ENCODE measurements around the gene B3GALT2.
"Not testable (repeated sequence)": the region's sequence is repeated elsewhere in the genome, so short reads cannot be mapped to it uniquely, and the experiment has no call there.

The B3GALT2 gene, protein sequence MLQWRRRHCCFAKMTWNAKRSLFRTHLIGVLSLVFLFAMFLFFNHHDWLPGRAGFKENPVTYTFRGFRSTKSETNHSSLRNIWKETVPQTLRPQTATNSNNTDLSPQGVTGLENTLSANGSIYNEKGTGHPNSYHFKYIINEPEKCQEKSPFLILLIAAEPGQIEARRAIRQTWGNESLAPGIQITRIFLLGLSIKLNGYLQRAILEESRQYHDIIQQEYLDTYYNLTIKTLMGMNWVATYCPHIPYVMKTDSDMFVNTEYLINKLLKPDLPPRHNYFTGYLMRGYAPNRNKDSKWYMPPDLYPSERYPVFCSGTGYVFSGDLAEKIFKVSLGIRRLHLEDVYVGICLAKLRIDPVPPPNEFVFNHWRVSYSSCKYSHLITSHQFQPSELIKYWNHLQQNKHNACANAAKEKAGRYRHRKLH

DNA sequence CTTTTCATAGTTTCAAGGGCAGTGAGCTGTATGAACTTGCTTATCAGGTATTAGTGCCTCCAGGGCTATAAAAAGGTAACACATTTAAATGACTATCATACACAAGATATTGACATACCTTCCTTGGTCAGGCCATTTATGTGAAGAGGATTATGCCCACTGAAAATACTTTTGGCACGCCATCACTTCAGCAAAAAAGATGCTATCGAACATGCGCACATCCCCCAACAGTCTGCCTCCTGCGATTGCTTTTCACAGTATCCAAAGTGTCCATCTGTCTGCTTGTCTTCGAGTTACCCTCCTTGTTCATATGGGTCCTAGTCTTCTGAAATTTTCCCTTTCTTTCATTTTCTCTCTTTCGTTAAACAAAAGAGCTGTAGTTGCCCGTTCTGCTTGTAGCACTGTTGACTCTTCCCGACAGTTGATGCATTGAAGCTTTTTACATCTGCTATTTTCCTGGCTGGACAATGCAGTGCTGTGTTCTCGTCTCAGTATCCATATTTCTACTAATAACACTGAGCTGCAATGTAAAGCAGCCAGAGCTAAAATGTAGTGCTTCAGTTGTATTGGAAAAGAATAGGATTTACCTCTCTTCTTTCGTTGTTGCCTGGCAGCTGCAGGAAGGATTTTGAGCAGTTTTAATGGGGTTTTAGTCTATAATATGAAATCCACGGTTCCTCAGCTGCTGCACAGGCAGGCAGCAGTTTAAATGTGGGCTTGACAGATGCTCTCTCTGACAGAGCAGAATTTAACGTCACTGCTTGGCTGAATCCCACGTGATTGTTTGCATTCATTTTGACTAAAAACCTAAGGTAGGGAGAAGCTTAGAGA, at the start of gene B3GALT2:
TSS of gene B3GALT2 (minus strand) at position 713 of the 831 bp plus-strand sequence. CDS start 5,051 bp downstream, outside the sequence.
- DNase-seq: peak; percentile 67

DNA sequence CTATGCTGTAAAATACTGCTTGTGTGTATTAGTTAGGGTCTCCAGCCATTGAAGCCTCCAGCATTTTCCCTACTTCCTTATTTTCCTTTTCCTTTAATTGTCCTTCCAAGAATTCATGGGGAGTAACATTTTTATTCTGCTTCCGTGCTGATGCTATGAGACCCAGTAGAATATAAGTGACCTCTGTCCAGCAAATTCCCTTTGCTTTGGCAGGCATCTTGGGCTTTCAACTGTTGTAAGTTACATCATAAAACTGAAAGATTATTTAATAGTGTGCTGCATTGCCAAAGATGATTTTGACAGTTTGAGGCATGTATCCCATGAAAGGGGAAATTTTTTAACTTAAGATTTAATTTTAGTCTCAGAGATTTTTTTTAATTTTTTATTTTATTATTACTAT, 48.1 kb upstream of the B3GALT2 start:
- no peak for DNase-seq

DNA sequence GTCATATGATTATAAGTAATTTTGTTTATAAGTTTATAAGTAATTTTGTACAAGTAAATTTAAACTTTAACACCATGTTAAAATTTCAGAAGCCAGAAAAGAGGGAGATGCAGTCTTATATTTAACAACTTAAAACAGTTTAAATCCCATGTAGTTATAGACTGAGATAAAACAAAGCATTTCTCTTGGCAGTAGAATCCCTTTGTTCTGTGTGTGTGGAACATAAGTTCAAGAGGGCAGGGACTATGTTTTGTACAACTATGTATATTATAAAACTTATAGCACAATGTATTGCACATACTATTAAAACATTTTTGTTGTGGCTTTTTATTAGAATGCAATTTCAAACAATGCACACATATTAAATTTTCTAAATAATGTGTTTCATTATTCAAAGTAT, 44.7 kb upstream of the B3GALT2 start:
- DNase-seq: not testable (repeated sequence)

DNA sequence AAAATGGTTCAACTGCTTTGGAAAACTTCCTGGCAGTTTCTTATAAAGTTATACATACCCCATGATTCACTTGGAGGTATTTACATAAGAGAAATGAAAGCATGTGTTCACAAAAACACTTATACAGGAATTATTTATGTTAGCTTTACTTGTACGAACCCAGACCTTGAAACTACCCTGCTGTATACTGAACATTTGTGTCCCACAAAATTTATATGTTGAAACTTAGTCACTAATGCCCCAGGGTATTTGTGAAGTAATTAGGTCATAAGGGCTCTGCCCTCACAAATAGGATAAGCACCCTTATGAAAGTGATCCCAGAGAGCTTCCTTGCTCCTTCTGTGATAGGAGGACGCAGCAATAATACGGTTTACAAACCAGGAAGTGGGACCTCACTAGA, 42.7 kb upstream of the B3GALT2 start:
- no peak for DNase-seq

DNA sequence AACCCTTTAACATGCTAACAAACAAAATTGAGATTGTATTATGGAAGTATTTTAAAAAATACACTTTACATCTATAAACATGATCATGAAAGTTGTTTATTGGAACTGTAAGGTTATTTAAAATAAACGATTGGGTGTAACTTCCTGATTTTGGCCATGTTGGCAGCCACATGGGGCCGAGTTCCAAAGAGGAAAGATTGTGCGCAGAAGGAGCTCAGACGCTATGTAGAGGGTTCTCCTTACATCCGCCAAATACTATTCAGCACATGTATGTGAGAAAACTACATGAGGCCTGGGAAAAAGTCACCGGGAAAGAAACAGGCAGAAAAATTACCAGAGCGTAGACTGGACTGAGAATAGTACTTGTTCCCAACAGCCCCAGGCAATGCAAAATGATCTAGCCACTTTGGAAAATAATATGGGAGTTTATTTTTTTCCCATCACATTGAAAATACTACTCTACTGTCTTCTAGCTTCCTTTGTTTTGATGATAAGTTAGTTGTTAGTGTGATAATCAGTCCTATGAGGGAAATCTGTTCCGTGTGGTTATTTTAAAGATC, 35.7 kb upstream of the B3GALT2 start:
- no peak for DNase-seq

DNA sequence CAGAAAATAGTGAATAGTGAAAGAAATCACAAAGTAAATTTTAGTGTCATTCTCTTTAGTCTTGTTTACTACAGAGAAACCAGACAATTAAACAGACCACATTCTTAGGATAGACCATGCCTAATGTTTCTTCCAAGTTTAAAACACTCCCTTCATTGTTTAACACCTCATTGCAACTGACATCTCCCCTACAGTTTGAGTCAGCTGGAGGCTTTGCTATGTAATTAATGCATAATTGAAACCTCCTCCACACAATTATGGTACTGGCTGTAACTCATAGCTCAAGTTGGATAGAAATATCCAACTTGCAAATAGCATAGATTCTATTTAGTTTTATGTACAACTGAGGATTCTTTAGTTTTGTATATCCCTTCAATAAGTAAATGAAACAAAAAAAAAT, 35.2 kb upstream of the B3GALT2 start:
- DNase-seq: no peak

DNA sequence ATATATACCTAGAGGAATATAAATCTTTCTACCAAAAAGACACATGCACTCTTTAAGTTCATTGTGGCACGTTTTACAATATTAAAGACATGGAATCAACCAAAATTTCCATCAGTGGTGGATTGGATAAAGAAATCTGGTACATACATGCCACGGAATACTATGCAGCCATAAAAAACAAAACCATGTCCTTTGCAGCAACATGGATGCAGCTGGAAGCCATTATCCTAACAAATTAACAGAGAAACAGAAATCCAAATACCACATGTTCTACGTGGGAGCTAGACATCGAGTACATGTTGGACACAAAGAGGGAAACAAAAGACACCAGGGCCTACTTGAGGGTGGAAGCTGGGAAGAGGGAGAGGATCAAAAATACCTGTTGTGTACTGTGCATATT, 33.0 kb upstream of the B3GALT2 start:
- no peak for DNase-seq

DNA sequence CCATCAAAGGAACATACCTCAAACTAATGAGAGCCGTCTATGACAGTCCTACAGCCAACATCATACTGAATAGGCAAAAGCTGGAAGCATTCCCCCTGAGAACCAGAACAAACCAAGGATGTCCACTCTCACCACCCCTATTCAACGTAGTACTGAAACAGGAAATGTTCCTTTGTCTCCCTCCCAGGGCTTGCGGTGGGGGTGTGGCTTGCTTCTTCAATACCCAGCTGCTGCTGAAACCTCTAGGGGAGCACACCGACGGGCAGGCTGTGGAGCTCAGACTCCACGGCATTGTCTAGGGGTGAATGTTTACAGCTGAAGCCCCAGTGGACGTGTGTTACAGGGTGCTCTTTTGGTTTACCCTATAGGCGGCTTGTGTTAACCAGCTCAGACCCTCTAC, 30.5 kb upstream of the B3GALT2 start:
- no peak for DNase-seq

DNA sequence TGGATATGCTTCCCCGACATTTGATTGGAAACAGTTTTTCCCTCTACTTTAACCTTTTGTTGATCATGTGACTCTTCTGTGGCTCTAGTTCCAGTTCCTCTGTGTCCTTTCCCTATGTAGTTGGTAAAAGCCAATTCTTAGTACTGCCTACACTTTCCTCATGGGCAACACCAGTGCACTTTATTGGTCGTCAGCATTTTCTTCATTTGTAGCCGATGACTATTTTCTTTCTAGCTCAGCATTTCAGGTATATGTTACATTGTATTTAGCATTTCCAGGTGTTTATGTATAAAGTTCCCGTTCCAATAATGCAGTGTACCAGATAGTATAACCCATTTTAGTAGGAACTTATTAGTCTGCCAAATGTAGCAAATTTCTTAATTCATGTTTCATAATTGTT, 27.6 kb upstream of the B3GALT2 start:
- DNase-seq: no peak

DNA sequence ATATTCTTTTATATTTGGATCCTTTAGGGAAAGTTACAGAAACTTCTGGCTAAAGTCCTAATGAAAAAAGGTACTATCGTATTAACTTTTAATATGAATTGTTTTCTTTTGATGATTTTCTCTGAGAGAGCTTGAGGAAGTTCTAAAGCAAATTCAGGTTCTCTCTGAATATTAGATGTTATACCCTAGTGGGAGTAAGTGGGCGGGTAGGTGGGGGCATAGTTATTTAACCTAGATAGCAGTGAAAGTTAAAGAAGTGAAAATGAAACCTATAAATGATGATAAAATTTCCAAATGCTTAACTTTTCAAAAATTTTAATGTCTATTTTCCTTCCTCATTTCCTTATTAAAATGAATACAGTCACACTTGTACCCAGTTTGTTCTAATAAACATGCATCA, 26.2 kb upstream of the B3GALT2 start:
- no peak for DNase-seq

DNA sequence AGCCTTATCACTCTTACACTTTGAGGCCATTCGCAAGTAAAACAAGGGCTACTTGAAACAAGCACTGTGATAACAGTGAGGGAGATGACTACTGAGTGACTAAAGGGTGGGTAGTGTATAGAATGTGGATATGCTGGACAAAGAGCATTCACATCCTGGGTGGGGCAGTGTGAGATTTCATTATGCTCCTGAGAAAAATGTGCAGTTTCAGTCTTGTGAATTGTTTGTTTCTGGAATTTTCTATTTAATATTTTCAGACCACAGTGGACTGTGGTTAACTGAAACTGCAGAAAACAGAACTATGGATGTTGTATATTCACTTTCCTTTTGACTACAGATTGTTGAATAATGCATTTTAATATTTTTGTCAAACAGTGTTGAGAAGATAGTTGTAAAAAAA, 25.1 kb upstream of the B3GALT2 start:
- DNase-seq: no peak

DNA sequence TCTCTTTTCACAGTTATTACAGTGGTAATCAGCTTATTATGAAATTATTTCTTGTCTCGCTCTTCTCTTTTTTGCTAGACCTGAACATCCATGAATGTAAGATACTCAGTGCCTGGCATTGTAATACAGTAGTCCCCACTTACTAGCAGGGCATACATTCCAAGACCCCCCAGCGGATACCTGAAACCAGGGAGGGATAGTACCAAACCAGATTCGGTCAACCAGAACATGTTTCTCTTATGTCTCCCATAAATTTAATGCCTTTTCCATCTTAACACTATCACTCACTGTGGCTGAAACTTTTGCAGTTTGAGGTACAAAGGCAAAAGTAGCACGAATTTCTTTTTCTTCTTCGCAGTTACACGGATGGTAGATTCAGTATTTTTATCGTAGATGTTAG, 24.6 kb upstream of the B3GALT2 start:
- DNase-seq: no peak

DNA sequence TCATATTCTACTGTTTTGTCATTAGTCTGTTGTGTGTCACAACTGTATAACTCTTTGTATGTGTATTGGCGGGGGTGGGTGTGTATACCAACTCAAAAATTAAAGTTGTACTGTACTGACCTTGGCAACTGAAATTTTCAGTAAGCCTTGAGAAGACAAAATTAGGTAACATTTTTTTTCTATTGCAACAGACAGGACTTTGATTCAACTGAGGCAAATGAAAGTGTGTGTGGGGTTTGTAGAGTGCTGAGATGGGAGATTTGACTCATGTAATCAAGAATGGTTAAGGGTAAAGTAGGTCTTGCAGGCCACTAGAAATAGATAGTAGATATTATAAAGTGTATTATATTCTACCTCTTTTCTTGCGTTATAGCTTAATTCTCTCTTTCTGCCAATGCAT, 14.6 kb upstream of the B3GALT2 start:
- DNase-seq: no peak

DNA sequence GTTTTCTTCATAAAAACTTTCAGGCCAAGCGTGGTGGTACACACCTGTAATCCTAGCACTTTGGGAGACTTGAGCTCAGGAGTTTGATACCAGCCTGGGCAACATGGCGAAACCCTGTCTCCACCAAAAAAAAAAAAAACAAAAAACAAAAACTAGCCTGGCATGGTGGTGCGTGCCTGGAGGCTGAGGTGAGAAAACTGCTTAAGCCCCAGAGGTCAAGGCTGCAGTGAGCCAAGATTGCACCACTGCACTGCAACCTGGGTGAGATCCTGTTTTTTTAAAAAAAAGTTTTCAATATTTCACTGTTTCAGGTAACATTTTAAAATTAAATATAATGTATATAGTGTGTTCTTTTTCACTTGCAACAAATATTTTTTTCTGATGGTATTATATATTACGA, 13.5 kb upstream of the B3GALT2 start:
- no peak for DNase-seq

DNA sequence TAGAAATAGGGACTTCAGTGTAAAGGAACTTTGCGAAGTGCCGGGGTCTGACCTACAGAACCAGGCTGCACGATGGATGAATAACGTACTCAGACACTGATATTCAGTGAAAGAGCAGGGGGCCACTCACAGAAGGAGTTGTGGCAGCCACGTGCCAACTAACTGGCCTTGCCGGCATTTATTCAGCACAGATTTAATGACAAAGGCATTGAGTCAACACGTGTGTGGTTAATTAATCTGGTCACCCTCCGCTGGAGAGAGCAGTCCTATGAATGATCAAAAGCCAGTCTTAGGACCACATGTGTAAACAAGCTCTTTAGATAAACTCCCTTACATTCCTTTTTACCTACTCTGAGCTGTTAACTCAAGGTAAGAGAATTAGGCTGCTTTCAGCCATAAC, 6.2 kb upstream of the B3GALT2 start:
- no peak for DNase-seq

DNA sequence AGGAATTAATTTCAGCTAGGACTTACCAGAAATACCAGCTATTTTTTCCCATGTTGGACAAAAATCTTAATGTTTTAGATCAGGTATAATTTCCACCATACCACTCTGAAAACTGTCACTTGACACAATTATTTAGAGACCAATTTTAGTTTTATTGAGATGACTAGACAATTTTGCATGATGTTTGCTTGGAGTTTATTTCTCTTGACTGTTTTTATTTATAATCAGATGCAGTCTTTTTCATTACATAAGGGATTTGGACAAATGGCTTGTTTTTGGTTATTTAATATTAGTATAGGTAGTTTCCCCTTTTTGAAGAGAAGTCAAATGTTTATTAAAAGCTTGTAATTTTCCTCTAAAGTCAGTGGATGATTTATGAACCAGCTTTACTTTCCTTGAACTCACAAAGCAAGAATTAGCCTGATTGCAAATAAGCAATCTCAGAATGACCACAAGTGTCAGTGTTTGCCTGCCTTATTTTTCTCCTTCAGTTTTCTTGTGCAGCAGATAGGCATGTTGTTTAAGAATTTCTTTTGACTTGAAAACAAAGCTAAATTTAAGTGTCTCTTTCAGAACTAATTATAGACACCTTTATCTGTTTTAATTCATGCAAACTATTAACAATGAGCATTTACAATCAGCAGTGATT, 3.8 kb upstream of the B3GALT2 start:
- no peak for DNase-seq

DNA sequence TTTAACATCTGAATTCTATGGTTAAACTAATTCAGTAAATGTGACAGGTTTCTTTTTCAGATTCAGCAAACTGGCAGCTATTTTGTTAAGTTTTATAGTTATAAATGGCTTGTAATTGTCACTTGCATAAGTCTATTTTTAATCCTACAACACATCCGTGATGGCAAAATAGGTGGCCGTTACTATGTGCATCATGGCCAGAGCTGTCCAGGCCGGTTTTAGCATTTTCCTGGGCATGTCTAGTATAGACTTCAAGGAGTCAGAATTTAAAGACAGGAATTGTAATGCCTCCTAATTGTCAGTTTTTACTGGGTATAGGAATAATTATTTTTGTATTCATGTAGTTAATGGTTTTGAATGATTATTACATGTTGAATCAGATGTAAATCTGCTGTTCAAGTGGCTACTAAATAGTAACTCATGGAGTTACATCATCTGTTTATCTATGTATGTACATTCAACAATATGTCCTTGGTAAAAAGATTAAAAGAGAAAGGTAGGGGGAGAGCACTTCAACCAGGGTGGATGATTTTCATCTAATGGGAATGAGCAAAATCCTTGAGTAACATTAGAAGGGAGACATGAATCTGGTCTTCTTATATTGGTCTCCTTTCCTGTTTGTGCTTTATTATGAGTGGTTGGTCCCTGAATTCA, 3.2 kb upstream of the B3GALT2 start:
- no peak for DNase-seq

DNA sequence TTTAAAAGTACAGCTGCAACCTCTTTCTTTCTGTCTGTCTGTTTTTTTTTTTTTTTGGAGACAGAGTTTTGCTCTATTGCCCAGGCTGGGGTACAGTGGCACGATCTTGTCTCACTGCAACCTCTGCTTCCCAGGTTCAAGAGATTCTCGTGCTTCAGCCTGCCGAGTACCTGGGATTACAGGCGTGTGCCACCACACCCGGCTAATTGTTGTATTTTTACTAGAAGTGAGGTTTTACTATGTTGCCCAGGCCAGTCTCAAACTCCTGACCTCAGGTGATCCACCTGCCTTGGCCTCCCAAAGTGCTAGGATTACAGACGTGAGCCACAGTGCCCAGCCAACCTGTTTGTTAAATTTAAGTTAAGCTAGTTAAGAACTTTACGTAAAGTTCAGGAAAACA, 2.5 kb upstream of the B3GALT2 start:
- DNase-seq: not testable (repeated sequence)

DNA sequence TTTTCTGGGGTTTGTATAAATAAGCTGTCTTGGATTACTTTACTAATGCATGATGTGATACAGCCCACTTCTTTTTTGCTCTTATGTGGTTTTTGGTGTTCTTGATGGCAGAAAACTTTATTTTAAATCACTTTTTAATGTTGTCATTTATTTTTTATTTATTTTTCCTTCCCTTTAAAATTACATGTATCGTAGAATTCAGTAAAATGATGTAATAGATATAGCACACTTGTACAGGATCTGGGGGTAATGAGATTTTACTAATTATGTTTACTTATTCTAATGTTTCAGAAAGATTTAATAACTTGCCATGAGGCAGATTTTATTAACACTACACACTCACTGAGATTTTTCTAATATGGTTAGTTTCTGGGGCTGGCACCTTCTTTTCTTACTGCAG, 701 bp upstream of the B3GALT2 start:
- no peak for DNase-seq

DNA sequence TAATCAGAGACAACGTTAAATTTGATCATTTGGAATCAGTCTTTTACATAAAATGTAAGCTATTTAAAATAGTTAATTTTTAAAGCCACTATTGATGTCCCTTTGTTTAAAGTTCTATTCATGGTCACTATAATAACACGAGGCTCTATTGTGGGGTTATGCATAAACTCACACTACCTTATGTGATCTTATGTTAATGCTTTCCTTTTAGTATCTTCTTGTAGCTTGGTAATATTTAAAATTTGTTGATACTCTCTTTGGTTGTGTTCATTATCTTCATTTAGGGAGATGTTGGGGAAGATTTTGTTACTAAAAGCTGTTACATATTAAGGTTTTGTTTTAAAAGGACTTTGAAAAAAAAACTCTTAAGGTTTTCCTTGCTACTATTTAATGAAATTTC, 1.2 kb downstream of the B3GALT2 start:
- DNase-seq: no peak

DNA sequence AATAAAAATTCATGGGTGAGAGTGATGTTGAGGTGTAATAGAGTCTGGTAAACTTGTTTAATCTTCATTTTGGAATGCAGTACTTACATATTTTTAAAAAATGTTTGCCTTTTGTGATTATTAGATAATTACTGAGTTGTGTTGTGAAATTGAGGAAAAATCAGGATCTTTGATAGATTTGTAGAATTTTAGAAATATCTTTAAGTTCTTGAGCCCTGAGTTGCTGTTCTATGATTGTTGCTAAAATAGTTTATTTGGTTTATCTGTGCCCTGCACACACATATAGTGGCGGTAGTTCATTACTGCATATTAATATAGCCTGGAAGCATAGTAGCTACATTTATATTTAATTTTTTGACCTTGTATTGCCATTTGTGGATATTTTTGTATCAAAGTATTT, 1.6 kb downstream of the B3GALT2 start:
- DNase-seq: no peak

DNA sequence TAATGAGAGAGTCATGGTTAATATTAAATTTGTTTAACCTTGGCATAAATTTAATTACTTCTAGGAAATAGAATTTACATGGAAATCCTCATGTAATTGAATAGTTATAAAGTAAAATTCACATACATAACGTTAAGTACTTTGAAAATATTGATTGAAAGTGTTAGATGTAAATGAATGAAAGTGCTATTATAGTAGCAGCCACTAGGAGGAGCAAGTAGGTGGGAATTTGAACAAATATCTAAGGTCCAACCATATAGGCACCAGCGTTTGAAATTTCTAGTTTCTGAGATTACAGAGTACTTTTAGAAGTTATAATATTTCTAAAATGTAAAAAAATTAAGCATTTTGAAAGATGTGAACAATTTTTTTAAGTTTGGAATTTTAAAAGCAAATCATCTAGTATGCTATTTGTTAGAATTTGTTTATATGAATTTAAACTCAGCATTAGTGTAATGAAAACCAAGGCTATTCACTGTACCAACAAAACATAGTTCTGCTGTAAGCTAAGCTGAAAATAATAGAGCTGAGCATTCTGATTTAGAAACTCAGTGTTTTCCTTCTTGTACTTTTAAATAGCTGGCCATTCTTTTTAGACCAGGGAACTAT, 3.3 kb downstream of the B3GALT2 start:
- DNase-seq: no peak

Data from right forelimb (tissue), 1 donor.